ENCODE measurements around the gene CCL19.

- TF ChIP-seq ZFP30 (CRISPR knock-in tag; IDR thresholded peaks at IDR 0.05) (no peak), BACH2 (CRISPR knock-in tag; IDR thresholded peaks at IDR 0.05; ENCODE audit: borderline replicate concordance) (no peak), ZFP3 (CRISPR knock-in tag; IDR thresholded peaks at IDR 0.05) (no peak), PATZ1 (CRISPR knock-in tag; IDR thresholded peaks at IDR 0.05; ENCODE audit: borderline replicate concordance) (no peak)
Observed at GRCh38 chr9:34658461-34658860, 32.6 kb downstream of the CCL19 start.

Data from SK-N-SH treated with all-trans-retinoic acid at 6 μM for 48 hours (cell line).